HG03558 (cell line): ENCODE measurements around the gene PTPRT.

Experiments
- ATAC-seq: cut with Tn5 transposase; IDR thresholded peaks from one replicate; pipeline ENCODE4 v1.9.1; 2021; ENCODE audit warnings: moderate number of reproducible peaks; ENCODE audit not compliant: unreplicated experiment; ENCODE audit errors: extremely low read depth

PTPRT gene

GRCh38 chr20:42752620-42753019, 437.1 kb downstream of the PTPRT start:
- ATAC-seq = no peak

GRCh38 chr20:42749556-42749955, 440.1 kb downstream of the PTPRT start:
- no peak for ATAC-seq

GRCh38 chr20:42747765-42748411, 441.8 kb downstream of the PTPRT start:
- no peak for ATAC-seq

- ATAC-seq = no peak
Measured at GRCh38 chr20:42744756-42745465, 444.8 kb downstream of the PTPRT start.

DNA sequence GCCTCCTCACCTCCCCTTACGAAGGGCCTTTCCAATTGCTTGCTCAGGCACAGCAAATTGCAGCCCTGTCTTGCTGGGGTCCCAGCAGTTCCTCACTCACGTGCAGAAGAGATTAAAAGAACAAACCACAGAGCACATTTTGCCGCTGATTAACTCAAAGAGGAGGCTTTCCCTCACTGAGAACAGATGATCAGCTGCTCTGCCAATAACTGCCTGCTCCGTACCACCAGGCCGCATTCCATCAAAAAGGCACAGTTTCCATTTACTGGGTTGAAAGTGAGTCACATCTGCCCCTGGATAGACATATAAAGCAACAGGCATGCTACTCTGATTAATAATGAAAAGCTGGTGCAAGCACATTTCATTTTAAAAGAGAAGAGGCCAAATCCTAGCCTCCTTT, 446.8 kb downstream of the PTPRT start:
- no peak for ATAC-seq

DNA sequence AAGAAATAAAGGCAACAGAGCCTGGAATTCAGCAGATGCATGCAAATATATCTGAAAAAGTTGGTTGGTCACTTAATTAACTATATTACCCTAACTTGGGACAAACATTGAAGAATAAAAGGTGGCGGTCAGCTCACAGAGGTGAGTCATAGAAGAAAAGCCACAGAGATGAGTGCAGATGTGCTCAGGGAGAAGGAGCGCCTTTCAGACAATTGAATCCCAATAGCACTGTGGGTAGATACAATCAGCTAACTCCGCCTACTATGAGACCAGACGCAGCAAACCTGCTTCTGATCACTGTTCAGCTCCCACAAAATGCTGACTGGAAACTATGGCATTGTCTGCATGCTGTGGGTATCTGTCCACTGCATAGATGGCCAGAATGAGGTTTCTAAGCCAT, 447.8 kb downstream of the PTPRT start:
- no peak for ATAC-seq

DNA sequence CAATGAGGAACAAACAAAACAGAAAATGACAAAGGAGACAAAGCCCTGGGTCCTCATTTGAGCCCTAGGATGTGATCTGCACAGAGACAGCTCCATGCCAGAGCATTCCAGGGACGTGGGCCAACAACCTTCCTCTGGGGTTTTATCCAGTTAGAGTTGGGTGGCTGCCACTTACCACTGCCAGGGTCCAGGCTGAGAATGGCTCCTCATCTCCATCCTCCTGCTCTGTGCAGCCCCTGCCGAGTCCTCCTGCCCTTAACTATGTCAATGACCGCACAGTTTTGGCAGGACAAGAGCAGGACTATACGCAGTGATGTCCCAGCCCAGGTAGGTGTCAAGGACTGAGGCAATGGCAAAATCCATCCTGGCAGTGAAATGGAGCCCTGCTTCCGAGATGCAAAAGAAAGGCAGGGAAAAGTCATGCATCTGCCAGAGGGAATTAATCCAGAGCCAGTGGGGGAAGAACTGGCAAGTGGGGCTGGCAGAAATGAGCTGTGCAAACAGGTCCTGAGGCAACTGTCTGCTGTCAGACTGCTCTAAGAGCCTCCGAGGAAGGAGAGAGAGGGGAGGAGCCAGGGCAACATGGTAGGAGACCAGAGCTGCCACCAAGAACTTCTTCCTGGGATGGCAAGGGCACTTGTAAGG, 449.4 kb downstream of the PTPRT start:
- ATAC-seq = no peak

DNA sequence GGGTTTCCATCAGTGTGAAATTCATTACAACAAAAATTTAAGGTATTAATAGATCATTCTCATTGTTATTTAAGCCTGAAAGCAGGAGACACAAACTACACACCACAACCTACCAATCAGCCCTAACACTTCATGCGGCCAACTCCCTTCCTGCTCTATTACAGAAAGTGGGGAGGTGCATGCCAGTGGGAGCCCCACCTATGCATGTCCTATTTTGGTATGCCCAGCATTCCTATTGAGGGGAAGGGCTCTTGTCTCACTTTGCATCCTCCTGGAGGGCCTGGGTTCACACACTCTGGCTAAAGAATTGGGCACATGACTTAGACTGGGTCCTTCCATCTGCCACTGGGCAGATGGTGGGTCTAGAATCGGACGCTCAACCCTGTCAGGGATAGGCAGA, 450.0 kb downstream of the PTPRT start:
- ATAC-seq = no peak

DNA sequence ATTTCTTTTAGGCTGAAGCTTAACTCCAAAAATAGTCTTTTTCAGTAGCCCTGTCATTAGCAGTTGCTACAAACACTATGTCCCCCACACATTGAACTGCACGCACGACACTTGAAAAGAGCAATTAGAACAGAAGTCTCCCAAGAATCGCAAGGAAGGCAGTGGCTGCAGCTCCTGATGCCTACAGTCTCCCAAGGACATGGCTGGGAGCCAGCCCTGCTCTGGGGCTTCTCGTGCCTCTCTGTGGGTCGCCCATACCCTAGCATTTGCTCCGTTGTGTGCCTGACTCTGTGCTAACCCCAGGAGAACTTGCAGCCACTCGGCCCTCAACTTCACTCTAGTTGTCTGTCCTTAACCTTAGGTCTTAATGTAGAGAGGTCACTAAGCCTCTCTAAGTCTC, 454.2 kb downstream of the PTPRT start:
- ATAC-seq = no peak

GRCh38 chr20:42734660-42735368, 454.9 kb downstream of the PTPRT start:
- ATAC-seq = no peak

DNA sequence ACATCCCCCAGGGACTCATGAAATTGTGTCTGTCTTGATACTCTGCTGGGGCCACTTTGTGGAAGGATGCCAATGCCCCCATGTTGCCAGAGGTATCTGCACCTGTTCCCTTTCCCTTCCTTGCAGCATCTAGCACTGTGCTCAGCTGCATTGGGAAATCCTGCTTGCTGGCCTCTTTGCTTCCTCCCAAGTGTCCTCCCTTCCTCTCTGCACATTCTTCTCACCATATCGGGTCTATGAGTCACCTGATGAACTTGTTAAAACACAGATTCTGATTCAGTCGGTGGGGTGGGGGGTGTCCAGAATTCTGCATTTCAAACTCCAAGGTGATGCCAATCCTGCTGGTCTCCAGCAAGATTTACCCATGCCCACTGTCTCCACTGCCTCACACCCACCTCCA, 467.8 kb downstream of the PTPRT start:
- no peak for ATAC-seq

- no peak for ATAC-seq
Measured at GRCh38 chr20:42714298-42715141, 475.2 kb downstream of the PTPRT start.

DNA sequence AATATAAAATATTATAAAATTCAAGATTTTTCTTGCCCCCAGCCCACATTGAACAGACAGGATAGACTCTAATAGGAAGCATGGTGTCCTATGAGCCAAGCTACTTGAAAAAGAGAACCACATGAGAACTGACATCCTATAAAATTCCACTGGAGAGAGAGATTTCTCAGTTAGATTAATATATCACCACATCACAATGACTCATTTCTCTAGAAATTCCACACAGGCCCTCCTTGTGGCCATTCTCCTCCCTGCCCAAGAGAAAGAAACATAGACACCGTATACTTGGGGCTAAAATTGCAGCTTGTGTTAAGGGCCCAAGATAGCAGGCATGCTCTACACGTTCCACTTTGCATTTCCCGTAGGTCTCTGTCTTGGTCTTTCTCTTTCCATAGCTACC, 481.4 kb downstream of the PTPRT start:
- ATAC-seq = no peak

DNA sequence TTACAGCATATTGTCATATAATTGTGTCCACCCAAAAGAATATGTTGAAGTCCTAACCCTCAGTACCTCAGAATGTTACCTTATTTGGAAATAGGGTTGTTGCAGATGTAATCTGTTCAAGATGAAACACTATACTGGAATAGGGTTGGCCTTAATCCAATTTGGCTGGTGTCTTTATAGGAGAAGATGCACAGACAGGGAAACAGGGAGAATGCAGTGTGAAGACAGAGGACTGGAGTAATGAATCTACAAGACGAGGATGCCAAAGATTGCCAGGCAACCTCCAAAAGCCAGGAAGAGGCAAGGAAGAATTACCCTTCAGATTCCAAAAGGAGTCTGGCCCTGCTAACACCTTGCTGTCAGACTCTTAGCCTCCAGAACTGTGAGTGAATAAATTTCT, 482.9 kb downstream of the PTPRT start:
- ATAC-seq = no peak

GRCh38 chr20:42705550-42705949, 484.2 kb downstream of the PTPRT start:
- no peak for ATAC-seq

GRCh38 chr20:42703744-42704143, 486.0 kb downstream of the PTPRT start:
- no peak for ATAC-seq

- ATAC-seq = no peak
Measured at GRCh38 chr20:42701948-42702347, 487.8 kb downstream of the PTPRT start.

DNA sequence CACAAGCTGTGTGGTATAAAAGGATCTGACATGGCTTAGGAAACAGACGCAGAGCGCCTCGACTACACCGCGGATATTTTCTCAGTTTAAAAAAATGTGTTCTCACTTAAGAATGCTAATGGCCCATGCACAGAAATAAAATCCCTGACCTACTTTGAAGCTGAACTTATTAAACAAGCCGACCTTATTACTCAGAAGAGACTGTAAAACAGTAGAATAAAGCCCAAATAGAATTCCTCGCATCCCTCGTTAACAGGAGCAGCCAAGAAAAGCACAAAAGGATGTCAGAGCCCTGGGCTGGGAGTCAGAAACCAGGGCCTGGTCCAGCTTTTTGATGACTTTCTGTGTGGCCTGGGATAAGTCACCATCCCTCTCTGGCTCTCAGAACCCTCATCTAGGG, 489.3 kb downstream of the PTPRT start:
- ATAC-seq = no peak

DNA sequence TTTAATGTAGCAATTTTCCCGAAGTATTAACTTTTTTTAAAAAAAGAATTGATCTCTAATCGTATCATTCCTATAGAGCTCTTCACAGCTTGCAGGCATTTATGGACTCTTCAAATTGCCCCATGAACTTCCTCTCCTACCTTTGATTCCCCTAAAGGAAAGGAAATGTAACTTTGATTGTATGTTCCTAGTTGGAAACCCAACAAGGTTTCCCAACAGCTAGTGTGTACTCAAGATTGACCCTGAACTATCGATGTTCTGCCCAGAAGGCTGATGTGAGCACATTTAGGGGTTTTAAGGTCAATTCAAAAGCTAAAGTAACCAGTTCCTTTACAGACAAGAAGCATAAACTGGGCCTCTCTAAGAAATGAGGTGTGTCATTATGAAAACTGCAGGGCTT, 491.7 kb downstream of the PTPRT start:
- no peak for ATAC-seq

GRCh38 chr20:42690842-42691437, 498.8 kb downstream of the PTPRT start:
- no peak for ATAC-seq
